ENCODE data around the gene C11orf98. TPM values are rescaled to one million over a fixed set of nuclear protein-coding genes. Genes with fewer than 3 reads are reported as not detected.

The C11orf98 gene
- total and polyA plus RNA-seq, 2 of the 13 experiments (the other 11 are each of a cell fraction or from before 2014, with no cell fraction given): 30.4 to 91.8 TPM

- TF ChIP-seq ZNF280D (CRISPR knock-in tag; IDR thresholded peaks at IDR 0.05) (peak; percentile 33; the same call in 1 of the 2 replicates), PRDM10 (CRISPR knock-in tag; IDR thresholded peaks at IDR 0.05; ENCODE audit: low read depth) (no peak), NFRKB (IDR thresholded peaks at IDR 0.05) (no peak), GFI1 (CRISPR knock-in tag; IDR thresholded peaks at IDR 0.05; ENCODE audit: borderline replicate concordance) (no peak), RERE (CRISPR knock-in tag; IDR thresholded peaks at IDR 0.05; ENCODE audit: low read depth) (no peak), HNF4G (IDR thresholded peaks at IDR 0.05; ENCODE audit: borderline replicate concordance, low read depth, low read length) (no peak), HNF4G (CRISPR knock-in tag; IDR thresholded peaks at IDR 0.05; ENCODE audit: borderline replicate concordance, low read depth) (no peak), NRL (CRISPR knock-in tag; IDR thresholded peaks at IDR 0.05; ENCODE audit: borderline replicate concordance) (no peak), SMARCE1 (IDR thresholded peaks at IDR 0.05; ENCODE audit: borderline replicate concordance) (no peak), NR2C2 (CRISPR knock-in tag; IDR thresholded peaks at IDR 0.05; ENCODE audit: borderline replicate concordance) (no peak), CBFB (CRISPR knock-in tag; IDR thresholded peaks at IDR 0.05) (peak; percentile 25; the same call in 1 of the 2 replicates), HES4 (CRISPR knock-in tag; IDR thresholded peaks at IDR 0.05; ENCODE audit: borderline replicate concordance) (no peak), LCORL (IDR thresholded peaks at IDR 0.05) (no peak), LCORL (CRISPR knock-in tag; IDR thresholded peaks at IDR 0.05) (peak; percentile 68; the same call in 1 of the 2 replicates), ZSCAN22 (CRISPR knock-in tag; IDR thresholded peaks at IDR 0.05) (no peak)
Measured at GRCh38 chr11:62671236-62671607, 6.2 kb upstream of the C11orf98 start (continued).

Measured in HepG2 (cell line).